Thoracic aorta (tissue), 2 donors: ENCODE results near the gene FLCN. TPM values are rescaled to one million over a fixed set of nuclear protein-coding genes. Genes with fewer than 3 reads are reported as not detected.

Experiments used
- ATAC-seq: fragments of 150-250 bp; one replicate; pipeline ENCODE4 v1.8.0; 2017; ENCODE audit warnings: low read depth; ENCODE audit not compliant: insufficient number of reproducible peaks, low FRiP score
- DNase-seq: peaks from one replicate; pipeline ENCODE4 v3.0.0-alpha.2; 2020; ENCODE audit warnings: low spot score
- H3K27ac ChIP-seq, 2 donors: fragments of 200-600 bp; sonication (generic); 1 replicate in 1 of 2; 2 replicates in 1 of 2; pipeline ENCODE4 v1.5.1; 2016; ENCODE audit warnings: mild to moderate bottlenecking in 2 of 2, moderate library complexity in 2 of 2
- H3K27me3 ChIP-seq: fragments of 200-600 bp; sonication (generic); replicated peaks from 2 replicates; pipeline ENCODE4 v1.6.0; 2016; ENCODE audit warnings: mild to moderate bottlenecking; ENCODE audit not compliant: insufficient read depth
- H3K36me3 ChIP-seq: fragments of 200-600 bp; sonication (generic); one replicate; pipeline ENCODE4 v1.5.1; 2016
- H3K4me1 ChIP-seq, 2 donors: fragments of 200-600 bp; sonication (generic); 1 replicate in 1 of 2; 2 replicates in 1 of 2; pipeline versions ENCODE4 v1.5.1 to v1.6.0; 2016; ENCODE audit warnings: low read depth in 2 of 2, mild to moderate bottlenecking in 1 of 2; ENCODE audit not compliant: control insufficient read depth in 1 of 2
- H3K4me3 ChIP-seq: fragments of 200-600 bp; sonication (generic); 2 replicates; pipeline ENCODE4 v1.5.1; 2016; ENCODE audit warnings: mild to moderate bottlenecking
- H3K9me3 ChIP-seq: fragments of 200-600 bp; sonication (generic); 2 replicates; pipeline ENCODE4 v1.5.1; 2016
- CTCF ChIP-seq: fragments of 200-600 bp; sonication (generic); IDR thresholded peaks from one replicate; pipeline ENCODE4 v1.5.1; 2019; ENCODE audit warnings: antibody characterized with exemption
- total RNA-seq, 2 donors: library from RNA; depleted of rRNA; stranded (reverse); fragments of >200 nt; gene quantifications; one replicate each; pipeline versions ENCODE4 v1.1.0 to v1.2.3, GENCODE V29; 2016

Gene FLCN
- total RNA-seq, 2 donors from 2014 or later, result 64.3 to 123 TPM

DNA sequence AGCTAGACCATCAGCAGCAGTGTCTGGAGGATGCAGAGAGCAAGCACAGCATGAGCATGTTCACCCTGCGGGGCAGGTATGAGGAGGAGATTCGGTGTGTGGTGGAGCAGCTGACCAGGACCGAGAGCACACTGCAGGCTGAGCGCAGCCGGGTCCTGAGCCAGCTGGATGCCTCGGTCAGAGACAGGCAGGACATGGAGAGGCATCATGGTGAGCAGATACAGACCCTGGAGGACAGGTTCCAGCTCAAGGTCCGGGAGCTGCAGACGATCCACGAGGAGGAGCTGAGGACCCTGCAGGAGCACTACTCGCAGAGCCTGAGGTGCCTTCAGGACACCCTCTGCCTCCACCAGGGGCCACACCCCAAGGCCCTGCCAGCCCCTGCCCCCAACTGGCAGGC lies 69.6 kb downstream of the FLCN start:
- Histone ChIP-seq H3K27ac (no peak overlapping the region), H3K4me3 (no peak overlapping the region), H3K4me1 (no peaks in the 10 kb centered on the region), H3K9me3 (no peaks in the 10 kb centered on the region), H3K36me3 (peaks cover 74% of the 10 kb centered on the region), H3K27me3 (no peaks in the 10 kb centered on the region)
- ATAC-seq, result no peak
- DNase-seq, result no peak
- TF ChIP-seq CTCF, result no peak

DNA sequence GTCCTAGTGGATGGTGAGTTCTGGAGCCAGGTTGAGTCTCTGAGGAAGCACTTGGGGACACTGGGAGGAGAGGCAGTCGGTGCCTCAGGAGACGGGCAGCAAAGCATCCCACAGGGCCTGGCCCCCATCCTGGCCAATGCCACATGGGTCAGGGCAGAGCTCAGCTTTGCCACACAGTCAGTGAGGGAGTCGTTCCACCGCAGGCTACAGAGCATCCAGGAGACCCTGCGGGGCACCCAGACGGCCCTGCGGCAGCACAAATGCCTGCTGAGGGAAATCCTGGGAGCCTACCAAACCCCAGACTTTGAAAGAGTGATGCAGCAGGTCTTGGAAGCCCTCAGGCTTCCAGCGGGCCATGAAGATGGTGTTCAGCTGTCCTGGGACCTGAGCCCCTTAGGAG lies 70.5 kb downstream of the FLCN start:
- Histone ChIP-seq H3K9me3 (no peaks in the 10 kb centered on the region), H3K36me3 (peaks cover 75% of the 10 kb centered on the region), H3K4me3 (no peak overlapping the region), H3K4me1 (no peaks in the 10 kb centered on the region), H3K27me3 (no peaks in the 10 kb centered on the region), H3K27ac (no peak overlapping the region)
- no peak for TF ChIP-seq CTCF
- DNase-seq, result no peak
- no peak for ATAC-seq

- ATAC-seq (no peak), DNase-seq (no peak)
- H3K4me1 ChIP-seq, result no peaks in the 10 kb centered on the region
- no peak overlapping the region for H3K27ac ChIP-seq
- no peaks in the 10 kb centered on the region for H3K9me3 ChIP-seq
- no peak for TF ChIP-seq CTCF
- peaks cover 78% of the 10 kb centered on the region for H3K36me3 ChIP-seq
- no peak overlapping the region for H3K4me3 ChIP-seq
- H3K27me3 ChIP-seq, result no peaks in the 10 kb centered on the region
Observed at GRCh38 chr17:17165666-17166308, 71.2 kb downstream of the FLCN start.

GRCh38 chr17:17164676-17165075 lies 72.3 kb downstream of the FLCN start:
- ATAC-seq (no peak), DNase-seq (no peak)
- peaks cover 87% of the 10 kb centered on the region for H3K36me3 ChIP-seq
- H3K4me1 ChIP-seq, result no peaks in the 10 kb centered on the region
- no peak overlapping the region for H3K4me3 ChIP-seq
- no peak for TF ChIP-seq CTCF
- H3K27ac ChIP-seq, result no peak overlapping the region
- no peaks in the 10 kb centered on the region for H3K27me3 ChIP-seq
- H3K9me3 ChIP-seq, result no peaks in the 10 kb centered on the region

GRCh38 chr17:17164156-17164555 lies 72.8 kb downstream of the FLCN start:
- no peak for ATAC-seq
- H3K27ac ChIP-seq, result no peak overlapping the region
- H3K27me3 ChIP-seq, result no peaks in the 10 kb centered on the region
- H3K4me3 ChIP-seq, result no peak overlapping the region
- no peaks in the 10 kb centered on the region for H3K9me3 ChIP-seq
- TF ChIP-seq CTCF, result no peak
- H3K4me1 ChIP-seq, result no peaks in the 10 kb centered on the region
- DNase-seq, result no peak
- H3K36me3 ChIP-seq, result peaks cover 87% of the 10 kb centered on the region

Other genes with a start within 250 kb of the FLCN start
- gene MPRIP, start 194.7 kb downstream of the FLCN start, total RNA-seq, result 100 to 1,000 TPM; 235 to 252 TPM
- gene PLD6, start 30.8 kb downstream of the FLCN start, total RNA-seq, result 1 to 10 TPM in 1 of 2 donors, under 1 TPM in 1; 0.68 to 5.5 TPM
- gene COPS3, start 44.1 kb upstream of the FLCN start, total RNA-seq, result 10 to 100 TPM; 45.4 to 49.8 TPM
- gene NT5M, start 66.2 kb upstream of the FLCN start, total RNA-seq, result under 1 TPM in 1 of 2 donors, not detected in 1; 0.92 TPM
- 10 to 100 TPM in 1 of 2 donors, 1 to 10 TPM in 1; 6.6 to 15.2 TPM for gene MED9, start 239.8 kb upstream of the FLCN start, total RNA-seq